ENCODE data around the gene SPDYE16.
"Not testable (repeated sequence)": the region's sequence is repeated elsewhere in the genome, so short reads cannot be mapped to it uniquely, and the experiment has no call there.

GRCh38 chr7:76482660-76483059, 60.4 kb downstream of the SPDYE16 start:
- TF ChIP-seq CTCF, POLR2A (IDR thresholded peaks at IDR 0.05): not testable (repeated sequence)

Measured in adrenal gland (tissue), 5 donors.